PFSK-1 (cell line): Measurements from ENCODE around the gene HHAT.

Experiments used
- FOXP2 ChIP-seq: optimal IDR thresholded peaks from 2 replicates; pipeline ENCODE3; 2011; ENCODE audit warnings: borderline replicate concordance, control low read depth, inconsistent platforms; ENCODE audit not compliant: insufficient read depth; ENCODE audit errors: extremely low read length, extremely low read depth
- POLR2AphosphoS5 ChIP-seq: IDR thresholded peaks from 2 replicates; pipeline ENCODE4 v1.6.1; 2012; ENCODE audit warnings: low read depth, mild to moderate bottlenecking, control low read depth, low read length, moderate library complexity
- SIN3A ChIP-seq: IDR thresholded peaks from 2 replicates; pipeline ENCODE4 v1.6.1; 2012; ENCODE audit warnings: mild to moderate bottlenecking, low read length, moderate library complexity, borderline replicate concordance; ENCODE audit not compliant: insufficient read depth
- TAF1 ChIP-seq: IDR thresholded peaks from 2 replicates; pipeline ENCODE4 v1.6.1; 2012; ENCODE audit warnings: low read length, control low read depth, borderline replicate concordance; ENCODE audit not compliant: insufficient read depth
- TF ChIP-seq, protein P1 (sequence below), 2 experiments: IDR thresholded peaks; 2 replicates each; pipeline versions ENCODE4 v1.6.1 to v1.8.0; 2011 to 2012; ENCODE audit warnings: low read depth in 2 of 2, low read length in 2 of 2, control low read depth in 1 of 2, inconsistent platforms in 1 of 2, mild to moderate bottlenecking in 1 of 2, moderate library complexity in 1 of 2; ENCODE audit not compliant: insufficient read depth in 1 of 2

The HHAT gene

DNA sequence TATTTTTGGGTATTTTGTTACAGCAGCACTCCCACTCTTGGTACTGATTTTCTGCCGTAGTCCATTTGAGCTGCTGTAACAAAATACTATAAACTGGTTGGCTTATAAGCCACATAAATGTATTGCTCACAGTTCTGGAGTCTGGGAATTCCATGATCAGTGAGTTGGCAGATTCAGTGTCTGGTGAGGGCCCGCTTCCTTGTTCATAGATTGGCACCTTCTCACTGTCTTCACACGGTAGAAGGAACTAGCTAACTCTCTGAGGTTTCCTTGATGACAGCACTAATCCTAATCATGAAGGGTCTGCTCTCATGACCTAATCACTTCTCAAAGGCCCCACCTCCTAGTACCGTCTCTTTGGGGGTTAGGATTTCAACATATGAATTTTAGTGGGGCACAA is 85.2 kb downstream of the HHAT start:
- TF ChIP-seq FOXP2 (no peak), SIN3A (no peak), TAF1 (no peak), POLR2AphosphoS5 (no peak)
- TF ChIP-seq, protein P1, sequence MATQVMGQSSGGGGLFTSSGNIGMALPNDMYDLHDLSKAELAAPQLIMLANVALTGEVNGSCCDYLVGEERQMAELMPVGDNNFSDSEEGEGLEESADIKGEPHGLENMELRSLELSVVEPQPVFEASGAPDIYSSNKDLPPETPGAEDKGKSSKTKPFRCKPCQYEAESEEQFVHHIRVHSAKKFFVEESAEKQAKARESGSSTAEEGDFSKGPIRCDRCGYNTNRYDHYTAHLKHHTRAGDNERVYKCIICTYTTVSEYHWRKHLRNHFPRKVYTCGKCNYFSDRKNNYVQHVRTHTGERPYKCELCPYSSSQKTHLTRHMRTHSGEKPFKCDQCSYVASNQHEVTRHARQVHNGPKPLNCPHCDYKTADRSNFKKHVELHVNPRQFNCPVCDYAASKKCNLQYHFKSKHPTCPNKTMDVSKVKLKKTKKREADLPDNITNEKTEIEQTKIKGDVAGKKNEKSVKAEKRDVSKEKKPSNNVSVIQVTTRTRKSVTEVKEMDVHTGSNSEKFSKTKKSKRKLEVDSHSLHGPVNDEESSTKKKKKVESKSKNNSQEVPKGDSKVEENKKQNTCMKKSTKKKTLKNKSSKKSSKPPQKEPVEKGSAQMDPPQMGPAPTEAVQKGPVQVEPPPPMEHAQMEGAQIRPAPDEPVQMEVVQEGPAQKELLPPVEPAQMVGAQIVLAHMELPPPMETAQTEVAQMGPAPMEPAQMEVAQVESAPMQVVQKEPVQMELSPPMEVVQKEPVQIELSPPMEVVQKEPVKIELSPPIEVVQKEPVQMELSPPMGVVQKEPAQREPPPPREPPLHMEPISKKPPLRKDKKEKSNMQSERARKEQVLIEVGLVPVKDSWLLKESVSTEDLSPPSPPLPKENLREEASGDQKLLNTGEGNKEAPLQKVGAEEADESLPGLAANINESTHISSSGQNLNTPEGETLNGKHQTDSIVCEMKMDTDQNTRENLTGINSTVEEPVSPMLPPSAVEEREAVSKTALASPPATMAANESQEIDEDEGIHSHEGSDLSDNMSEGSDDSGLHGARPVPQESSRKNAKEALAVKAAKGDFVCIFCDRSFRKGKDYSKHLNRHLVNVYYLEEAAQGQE (IDR thresholded peaks at IDR 0.05; ENCODE audit: insufficient read depth in 1 of 2, low read depth in 2 of 2, low read length in 2 of 2) = no peak

DNA sequence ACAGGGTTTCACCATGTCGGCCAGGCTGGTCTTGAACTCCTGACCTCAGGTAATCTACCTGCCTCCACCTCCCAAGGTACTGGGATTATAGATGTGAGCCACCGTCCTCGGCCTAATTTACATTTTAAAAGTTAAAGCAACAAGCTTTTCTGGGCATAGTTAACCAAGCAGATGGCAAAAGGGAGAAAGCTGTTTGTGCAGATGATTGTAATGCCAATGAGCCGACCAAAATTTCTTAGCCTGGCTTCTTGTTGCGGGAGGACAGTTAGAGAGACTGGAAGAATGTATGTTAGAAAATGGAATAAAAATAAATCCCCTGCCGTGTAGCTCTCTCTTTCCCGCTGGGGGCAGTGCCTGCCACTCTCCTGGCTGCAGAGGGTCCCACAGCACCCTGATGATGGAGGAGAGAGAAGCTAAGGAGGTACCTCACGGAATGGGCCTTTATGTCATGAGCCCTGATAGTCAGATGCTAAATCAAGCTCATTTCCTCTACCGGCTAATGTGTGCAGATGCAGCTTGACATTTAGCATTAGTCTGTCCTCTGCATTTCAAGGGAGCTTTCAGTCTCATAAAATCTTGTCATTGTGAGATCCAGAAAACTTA is 87.2 kb downstream of the HHAT start:
- TF ChIP-seq TAF1 (no peak), FOXP2 (no peak), SIN3A (no peak), POLR2AphosphoS5 (no peak)
- TF ChIP-seq, protein P1 (IDR thresholded peaks at IDR 0.05; ENCODE audit: insufficient read depth in 1 of 2, low read depth in 2 of 2, low read length in 2 of 2) = no peak

DNA sequence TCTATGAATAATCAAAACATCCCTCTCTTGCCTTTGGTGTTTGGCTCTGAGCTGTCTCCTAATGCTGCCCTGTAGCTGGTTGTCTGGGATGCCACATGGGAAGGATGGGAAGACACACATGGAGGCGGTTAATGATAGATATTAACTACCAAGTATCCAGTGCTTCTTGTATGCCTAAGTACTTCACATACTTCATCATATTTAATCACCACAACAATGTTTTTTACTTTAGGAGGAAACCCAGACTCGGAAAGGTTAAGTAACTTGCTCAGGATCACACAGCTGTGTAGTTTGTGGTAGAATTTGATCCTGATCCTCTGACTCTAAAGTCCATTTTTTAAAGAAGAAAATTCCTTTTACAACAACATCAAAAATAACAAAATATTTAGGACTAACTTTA is 88.0 kb downstream of the HHAT start:
- no peak for TF ChIP-seq TAF1
- TF ChIP-seq POLR2AphosphoS5 = no peak
- TF ChIP-seq FOXP2 = no peak
- no peak for TF ChIP-seq SIN3A
- TF ChIP-seq, protein P1 (IDR thresholded peaks at IDR 0.05; ENCODE audit: insufficient read depth in 1 of 2, low read depth in 2 of 2, low read length in 2 of 2) = no peak

DNA sequence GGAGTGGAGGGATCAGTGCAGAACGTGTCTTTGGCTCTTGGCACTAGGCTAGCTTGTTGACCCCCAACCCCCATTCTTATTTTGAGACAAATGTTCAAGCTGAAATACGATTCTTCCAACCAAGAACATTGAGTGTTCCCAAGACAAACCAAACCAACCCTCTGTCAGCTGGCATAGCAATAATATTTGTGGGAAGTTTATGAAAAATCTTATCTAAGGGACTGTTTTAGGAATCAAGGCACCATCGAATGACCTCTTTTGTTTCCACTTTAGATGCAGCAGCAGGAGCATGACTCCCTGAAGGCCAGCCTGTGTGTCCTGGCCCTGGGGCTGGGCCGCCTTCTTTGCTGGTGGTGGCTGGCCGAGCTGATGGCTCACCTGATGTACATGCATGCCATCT is 89.2 kb downstream of the HHAT start:
- no peak for TF ChIP-seq TAF1
- TF ChIP-seq, protein P1 (IDR thresholded peaks at IDR 0.05; ENCODE audit: insufficient read depth in 1 of 2, low read depth in 2 of 2, low read length in 2 of 2) = no peak

DNA sequence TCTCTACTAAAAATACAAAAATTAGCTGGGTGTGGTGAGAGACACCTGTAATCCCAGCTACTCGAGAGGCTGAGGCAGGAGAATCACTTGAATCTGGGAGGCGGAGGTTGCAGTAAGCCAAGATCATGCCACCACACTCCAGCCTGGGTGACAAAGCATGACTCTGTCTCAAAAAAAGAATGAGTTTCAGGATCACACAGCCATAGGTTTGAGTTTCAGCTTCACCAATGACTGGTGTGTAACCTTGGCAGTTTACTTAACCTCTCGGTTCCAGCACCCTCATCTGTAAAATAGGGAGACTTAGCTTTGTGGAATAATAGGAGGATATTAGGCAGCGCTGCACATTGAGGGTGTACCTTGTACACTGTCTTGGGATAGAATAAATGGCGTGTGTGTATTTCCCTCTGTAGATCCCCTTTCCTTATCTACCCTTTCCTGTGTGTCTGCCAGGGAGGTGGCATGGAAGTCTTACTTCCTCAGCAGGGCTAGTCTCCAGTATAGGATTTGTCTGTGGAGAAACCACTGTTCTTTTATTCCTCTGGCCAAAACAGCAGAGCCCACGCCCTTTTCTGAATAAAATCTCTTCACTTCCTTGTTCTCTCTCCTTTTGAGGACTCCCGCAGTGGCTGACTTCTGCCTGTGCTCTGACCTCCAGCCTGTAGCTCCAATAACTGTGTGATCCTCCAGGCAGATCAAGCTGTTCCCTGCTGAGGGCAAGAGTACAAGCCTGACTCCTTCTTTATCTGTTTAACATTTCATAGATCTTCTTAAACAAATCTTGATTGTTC is 90.4 kb downstream of the HHAT start:
- TF ChIP-seq, protein P1 (IDR thresholded peaks at IDR 0.05; ENCODE audit: insufficient read depth in 1 of 2, low read depth in 2 of 2, low read length in 2 of 2) = no peak
- TF ChIP-seq FOXP2 (no peak), TAF1 (no peak), POLR2AphosphoS5 (no peak), SIN3A (no peak)
